GM12864 (cell line): ENCODE results near the gene CLDN6.

Experiments used
- DNase-seq: peaks from one replicate; pipeline ENCODE4 v3.0.0-alpha.2; 2011; ENCODE audit warnings: low read depth
- H3K4me3 ChIP-seq: 2 replicates; pipeline ENCODE4 v1.5.1; 2011; ENCODE audit warnings: mild to moderate bottlenecking, low read depth, low read length, control low read depth
- CTCF ChIP-seq: IDR thresholded peaks from 2 replicates; pipeline ENCODE4 v1.5.1; 2011; ENCODE audit warnings: low read depth, mild to moderate bottlenecking, moderate library complexity, low read length, control low read depth, inconsistent platforms; ENCODE audit errors: missing control alignments

CLDN6 gene

GRCh38 chr16:2991566-2992261, 26.3 kb downstream of the CLDN6 start:
- no peak for DNase-seq
- no peak for TF ChIP-seq CTCF
- no peak overlapping the region for H3K4me3 ChIP-seq

GRCh38 chr16:2990891-2991290, 27.1 kb downstream of the CLDN6 start:
- no peak for DNase-seq
- TF ChIP-seq CTCF: no peak
- no peak overlapping the region for H3K4me3 ChIP-seq

GRCh38 chr16:2988590-2989099, 29.3 kb downstream of the CLDN6 start:
- DNase-seq: no peak
- no peak for TF ChIP-seq CTCF
- no peak overlapping the region for H3K4me3 ChIP-seq

GRCh38 chr16:2987833-2988232, 30.1 kb downstream of the CLDN6 start:
- no peak overlapping the region for H3K4me3 ChIP-seq
- no peak for DNase-seq
- TF ChIP-seq CTCF: no peak

- TF ChIP-seq CTCF: no peak
- no peak overlapping the region for H3K4me3 ChIP-seq
- DNase-seq: no peak
These were observed 30.7 kb downstream of the CLDN6 start for GRCh38 chr16:2987286-2987685.

- DNase-seq: no peak
- no peak for TF ChIP-seq CTCF
- no peak overlapping the region for H3K4me3 ChIP-seq
These were observed 31.3 kb downstream of the CLDN6 start for GRCh38 chr16:2986623-2987188.

GRCh38 chr16:2985893-2986355, 32.1 kb downstream of the CLDN6 start:
- DNase-seq: no peak
- H3K4me3 ChIP-seq: no peak overlapping the region
- no peak for TF ChIP-seq CTCF
